Retinal pigment epithelial cell (primary cell): ENCODE measurements around the gene PDGFRB.

ENCODE experiments used
- DNase-seq: peaks from one replicate; pipeline ENCODE4 v3.0.0-alpha.2; 2010; ENCODE audit warnings: low read depth
- H3K4me3 ChIP-seq: 2 replicates; pipeline ENCODE4 v1.5.1; 2011; ENCODE audit warnings: mild to moderate bottlenecking, low read length, control low read depth, moderate library complexity
- TF ChIP-seq, protein P1 (sequence below): conservative IDR thresholded peaks from 2 replicates; pipeline ENCODE4 v1.5.1; 2011; ENCODE audit warnings: low read depth, low read length, control low read depth, inconsistent platforms

The PDGFRB gene

GRCh38 chr5:150136305-150137167 lies 19.1 kb downstream of the PDGFRB start:
- no peak for DNase-seq
- TF ChIP-seq, protein P1, sequence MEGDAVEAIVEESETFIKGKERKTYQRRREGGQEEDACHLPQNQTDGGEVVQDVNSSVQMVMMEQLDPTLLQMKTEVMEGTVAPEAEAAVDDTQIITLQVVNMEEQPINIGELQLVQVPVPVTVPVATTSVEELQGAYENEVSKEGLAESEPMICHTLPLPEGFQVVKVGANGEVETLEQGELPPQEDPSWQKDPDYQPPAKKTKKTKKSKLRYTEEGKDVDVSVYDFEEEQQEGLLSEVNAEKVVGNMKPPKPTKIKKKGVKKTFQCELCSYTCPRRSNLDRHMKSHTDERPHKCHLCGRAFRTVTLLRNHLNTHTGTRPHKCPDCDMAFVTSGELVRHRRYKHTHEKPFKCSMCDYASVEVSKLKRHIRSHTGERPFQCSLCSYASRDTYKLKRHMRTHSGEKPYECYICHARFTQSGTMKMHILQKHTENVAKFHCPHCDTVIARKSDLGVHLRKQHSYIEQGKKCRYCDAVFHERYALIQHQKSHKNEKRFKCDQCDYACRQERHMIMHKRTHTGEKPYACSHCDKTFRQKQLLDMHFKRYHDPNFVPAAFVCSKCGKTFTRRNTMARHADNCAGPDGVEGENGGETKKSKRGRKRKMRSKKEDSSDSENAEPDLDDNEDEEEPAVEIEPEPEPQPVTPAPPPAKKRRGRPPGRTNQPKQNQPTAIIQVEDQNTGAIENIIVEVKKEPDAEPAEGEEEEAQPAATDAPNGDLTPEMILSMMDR, result no peak
- H3K4me3 ChIP-seq, result no peak overlapping the region

GRCh38 chr5:150135557-150136304 lies 19.9 kb downstream of the PDGFRB start:
- DNase-seq, result no peak
- no peak overlapping the region for H3K4me3 ChIP-seq

DNA sequence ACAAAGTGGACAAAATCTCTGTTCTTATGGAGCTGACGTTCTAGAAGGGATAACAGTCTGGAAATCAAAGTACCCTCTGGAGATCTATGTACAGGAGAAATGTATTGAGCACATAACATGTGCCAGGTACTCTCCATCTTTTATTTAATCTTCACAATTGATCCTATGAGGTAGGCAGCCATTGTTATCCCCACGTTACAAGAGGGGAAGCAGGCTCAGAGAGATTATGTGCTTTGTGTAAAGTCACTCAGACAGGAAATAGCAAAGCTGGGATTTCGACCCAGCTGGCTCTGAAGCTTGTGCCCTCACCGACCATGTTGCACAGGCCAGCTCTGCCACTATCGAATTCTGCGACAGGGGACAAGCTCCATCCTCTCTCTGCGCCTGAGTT lies 21.5 kb downstream of the PDGFRB start:
- TF ChIP-seq, protein P1, result no peak
- no peak overlapping the region for H3K4me3 ChIP-seq
- no peak for DNase-seq

More at GRCh38 chr5:150135557-150136304, 19.9 kb downstream of the PDGFRB start:
- TF ChIP-seq, protein P1, result no peak

DNA sequence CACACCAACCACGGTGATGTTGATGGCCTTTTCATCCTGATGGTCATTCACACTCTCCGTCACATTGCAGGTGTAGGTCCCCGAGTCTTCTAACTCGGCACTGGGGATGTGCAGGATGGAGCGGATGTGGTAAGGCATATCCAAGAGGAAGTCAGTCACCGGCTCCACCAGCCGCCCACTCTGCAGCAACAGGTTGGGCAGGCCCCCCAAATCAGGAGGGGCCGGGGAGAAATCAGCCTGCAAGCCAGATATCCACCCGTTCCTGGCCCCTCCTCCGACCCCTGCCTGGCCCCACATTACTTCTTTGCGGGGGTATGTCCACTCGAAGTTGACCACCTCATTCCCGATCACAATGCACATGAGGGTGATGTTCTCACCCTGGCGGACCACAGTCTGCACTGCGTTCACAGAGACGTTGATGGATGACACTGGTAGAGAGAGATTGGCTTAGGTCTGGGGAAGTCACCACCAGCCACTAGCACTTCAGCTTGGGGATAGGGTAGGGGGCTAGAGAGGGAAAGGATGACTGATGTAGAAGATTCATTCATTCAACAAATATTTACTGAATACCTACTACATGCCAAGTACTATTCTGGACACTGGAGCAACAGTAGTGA lies 22.0 kb downstream of the PDGFRB start:
- no peak for DNase-seq
- H3K4me3 ChIP-seq, result no peak overlapping the region
- TF ChIP-seq, protein P1, result no peak

GRCh38 chr5:150132740-150133139 lies 22.9 kb downstream of the PDGFRB start:
- DNase-seq, result no peak
- no peak overlapping the region for H3K4me3 ChIP-seq
- TF ChIP-seq, protein P1, result no peak

DNA sequence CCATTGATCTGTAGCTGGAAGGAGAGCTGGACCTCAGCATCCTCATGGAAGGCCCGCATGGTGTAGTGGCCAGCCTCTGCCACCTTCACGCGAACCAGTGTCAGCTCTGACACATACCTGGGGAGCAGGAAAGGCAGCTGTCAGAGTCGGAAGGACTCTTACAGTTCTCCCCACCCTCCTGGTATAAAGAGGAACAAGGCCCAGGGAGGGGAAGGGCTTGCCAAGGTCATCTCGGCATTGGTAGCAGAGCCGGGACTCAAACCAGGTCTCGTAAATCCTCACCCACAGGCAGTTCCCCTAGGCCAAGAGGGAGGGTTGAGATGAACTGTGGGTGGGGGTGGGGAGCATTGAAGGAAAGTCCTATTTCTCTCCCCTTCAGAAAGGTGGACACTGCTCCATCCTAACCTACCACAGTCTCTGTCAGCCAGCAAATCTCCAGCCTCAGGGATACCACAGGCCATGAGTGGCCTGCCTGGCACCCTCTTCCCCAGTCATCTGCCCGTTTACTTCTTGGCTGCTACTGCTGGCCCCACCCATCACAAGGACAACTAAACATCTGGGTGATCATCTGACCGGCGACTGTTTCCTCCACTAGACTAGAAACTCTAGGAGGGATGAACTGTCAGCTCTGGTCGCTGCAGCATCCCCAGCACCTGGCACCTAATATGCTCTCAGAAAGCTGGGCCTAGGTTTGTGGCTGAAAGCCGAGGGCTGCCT lies 23.5 kb downstream of the PDGFRB start:
- H3K4me3 ChIP-seq, result no peak overlapping the region
- DNase-seq, result no peak
- TF ChIP-seq, protein P1, result no peak
